Pancreas (tissue), 10 donors: Measurements from ENCODE around the gene PRDM11. TPM values are rescaled to one million over a fixed set of nuclear protein-coding genes. Genes with fewer than 3 reads are reported as not detected.
"Not testable (repeated sequence)": the region's sequence is repeated elsewhere in the genome, so short reads cannot be mapped to it uniquely, and the experiment has no call there.

Source experiments
- ATAC-seq, 4 donors: fragments of 200-7000 bp; cut with Tn5 transposase; one replicate each; pipeline versions ENCODE4 v1.8.0 to v1.9.1; 2020; ENCODE audit warnings: mild to moderate bottlenecking in 4 of 4, moderate library complexity in 4 of 4
- DNase-seq, 6 donors: peaks; one replicate each; pipeline ENCODE4 v3.0.0-alpha.2; 2020
- FAIRE-seq: peaks from 2 replicates; lab custom pipeline; 2012; peaks lifted over from hg19 to GRCh38; lab: Jason Lieb, UNC
- H3K27ac ChIP-seq, 4 donors: fragments of 200-600 bp; sonication (generic); 1 replicate in 3 of 4; 2 replicates in 1 of 4; pipeline versions ENCODE4 v1.5.0 to v1.8.0; 2020
- H3K27me3 ChIP-seq, 4 donors: fragments of 200-600 bp; one replicate each; pipeline ENCODE4 v1.8.0; 2021
- H3K36me3 ChIP-seq, 3 donors: fragments of 200-600 bp; sonication (generic) in 1 of 3; one replicate each; pipeline versions ENCODE4 v1.5.0 to v1.8.0; 2020 to 2021
- H3K4me1 ChIP-seq, 3 donors: fragments of 200-600 bp; one replicate each; pipeline ENCODE4 v1.8.0; 2021
- H3K4me3 ChIP-seq, 4 donors: fragments of 200-600 bp; sonication (generic) in 2 of 4; one replicate each; pipeline versions ENCODE4 v1.5.0 to v1.8.0; 2020 to 2021
- H3K9me3 ChIP-seq, 4 donors: fragments of 200-600 bp; one replicate each; pipeline ENCODE4 v1.8.0; 2021
- CTCF ChIP-seq, 4 donors: fragments of 200-600 bp; sonication (generic) in 3 of 4; IDR thresholded peaks; one replicate each; pipeline versions ENCODE4 v1.5.0 to v1.8.0; 2021; ENCODE audit warnings: antibody characterized with exemption in 4 of 4
- WGBS, 2 donors: extraction: QIAGEN DNeasy Blood & Tissue Kit; methylation state at CpG; one replicate each; pipeline ENCODE4 v1.1.7; 2013; 5-methylcytosine and 5-hydroxymethylcytosine counted together
- intact Hi-C, 3 donors: fragments of 100-400 bp; cut with DNase I; formaldehyde crosslinking; loops; one replicate each; pipeline versions ENCODE4 v1.11.1 to v1.14.2; 2022
- polyA plus RNA-seq, 2 donors: library from polyadenylated mRNA; stranded (reverse); fragments of 200-250 nt; gene quantifications; one replicate each; pipeline ENCODE4 v1.2.3, GENCODE V29; 2013
- total RNA-seq, 6 donors: library from RNA; stranded (reverse); fragmentation: NEBNext Ultra II Directional in 4 of 6; extraction: Animal tissue kit (Norgen Biotek cat#: 25700) in 4 of 6; gene quantifications; one replicate each; pipeline versions ENCODE4 v1.2.1 to v1.2.4, GENCODE V29; 2021 to 2023
- donor health status: healthy with polysubstance abuse.
- donor health status: DM: no; HTN: no; CAD: no; lungs with moderate emphysema.
- donor health status: DM: no; HTN: no; CAD: no.
- donor health status: control.
- donor health status: control.
- donor health status: Bipolar disorder and iron deficiency.
- donor health status: DM: yes; HTN: yes; CAD: no.
- donor health status: DM: no; HTN: no; CAD: no.
- donor health status: DM: no; HTN: no; CAD: no.
- donor health status: DM: yes; HTN: yes; CAD: no.

Gene PRDM11
- total and polyA plus RNA-seq, 8 donors, result 3.0 to 8.5 (median 6.4) TPM

DNA sequence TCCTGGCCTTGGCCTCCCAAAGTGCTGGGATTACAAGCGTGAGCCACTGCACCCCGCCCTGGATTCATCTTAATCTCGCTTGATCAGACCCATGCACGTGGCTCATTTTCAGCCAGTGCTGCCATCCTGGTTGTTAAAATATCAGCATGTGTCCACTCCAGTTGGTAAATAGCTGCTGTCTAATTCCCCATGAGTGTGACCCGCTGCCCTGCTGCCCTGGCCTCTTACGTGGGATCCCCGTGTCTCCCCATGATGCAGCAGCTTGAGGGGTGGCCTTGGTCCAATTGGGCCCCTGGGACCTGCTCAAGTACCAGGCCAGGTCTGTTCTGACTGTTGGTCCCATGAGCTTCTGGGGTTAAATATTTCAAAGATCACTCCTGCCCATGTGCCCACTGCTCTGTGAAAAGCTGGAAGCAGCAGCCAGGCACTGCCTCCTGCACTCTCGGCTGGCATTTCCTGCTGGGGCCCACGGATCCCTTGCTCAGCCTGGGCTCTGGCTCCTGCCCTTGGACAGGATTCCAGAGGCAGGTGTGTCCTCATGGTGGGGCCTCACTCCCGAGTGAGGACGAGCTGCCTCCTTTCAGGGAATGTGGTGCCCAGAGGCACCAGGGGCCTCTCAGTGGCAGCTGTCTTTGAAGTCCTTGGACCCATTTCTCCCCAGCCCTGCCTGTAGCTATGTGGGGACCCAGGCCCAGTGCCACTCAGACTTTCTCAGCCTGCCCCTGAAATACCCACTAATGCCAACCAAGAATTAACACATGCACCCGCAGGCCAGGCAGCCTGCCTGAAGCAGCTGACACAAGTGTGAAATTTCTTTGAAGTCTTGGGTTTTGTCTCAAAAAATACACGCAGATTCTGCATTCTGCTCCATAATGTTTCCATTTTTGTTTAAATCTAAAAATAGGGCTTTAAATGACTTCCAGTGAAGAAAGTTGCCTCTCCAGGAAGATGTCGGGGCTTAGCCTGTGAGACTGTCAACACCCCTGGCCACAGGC is 38.1 kb upstream of the PRDM11 start:
- no peak for TF ChIP-seq CTCF (IDR thresholded peaks at IDR 0.05)
- 70 to 72% methylated on average over 14 of the region's 14 CpGs for WGBS, 2 donors
- no peak overlapping the region for H3K27ac ChIP-seq
- ATAC-seq, result no peak
- no peaks in the 10 kb centered on the region for H3K9me3 ChIP-seq
- H3K4me1 ChIP-seq, result no peaks in the 10 kb centered on the region
- intact Hi-C loops, result loop anchor here (5.0 to 10.0 kb wide), 6 partner anchors 171 to 224 kb away; partner anchors contain the start of gene SYT13 (in 1 of the 3)
- DNase-seq, result no peak
- FAIRE-seq, result no peak
- no peaks in the 10 kb centered on the region for H3K36me3 ChIP-seq
- H3K27me3 ChIP-seq, result no peaks in the 10 kb centered on the region
- H3K4me3 ChIP-seq, result no peak overlapping the region

DNA sequence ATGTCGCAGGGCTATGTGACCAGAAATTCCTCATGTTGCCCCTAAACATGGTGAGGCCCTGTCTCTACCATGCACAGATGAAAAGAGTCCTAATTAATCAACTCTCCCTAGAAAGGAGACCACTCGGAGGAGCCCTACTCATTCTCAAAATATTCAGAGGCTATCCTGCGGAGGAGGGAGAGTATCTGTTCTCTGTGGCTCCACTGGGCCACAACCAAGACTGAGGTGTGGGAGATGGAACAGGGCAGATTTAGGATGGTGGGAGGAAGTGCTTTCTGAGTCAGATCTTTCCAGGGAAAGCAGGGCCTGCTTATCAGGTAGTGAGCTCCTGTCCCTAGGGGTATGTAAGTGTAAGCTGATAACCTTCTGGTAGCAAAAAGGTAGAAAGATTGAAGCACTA is 37.0 kb upstream of the PRDM11 start:
- H3K9me3 ChIP-seq, result no peaks in the 10 kb centered on the region
- peaks cover 0 to 1% (median 0%) of the 10 kb centered on the region in 4 donors for H3K27me3 ChIP-seq
- H3K36me3 ChIP-seq, result no peaks in the 10 kb centered on the region
- H3K4me1 ChIP-seq, result no peaks in the 10 kb centered on the region
- no peak for FAIRE-seq
- ATAC-seq, result no peak
- intact Hi-C loops, result loop anchor here (5.0 to 10.0 kb wide), 6 partner anchors 172 to 223 kb away; partner anchors contain the start of gene SYT13 (in 1 of the 3)
- H3K27ac ChIP-seq, result no peak overlapping the region
- no peak overlapping the region for H3K4me3 ChIP-seq
- no peak for TF ChIP-seq CTCF (IDR thresholded peaks at IDR 0.05)
- 55 to 83% methylated on average over 3 of the region's 3 CpGs for WGBS, 2 donors
- no peak for DNase-seq

DNA sequence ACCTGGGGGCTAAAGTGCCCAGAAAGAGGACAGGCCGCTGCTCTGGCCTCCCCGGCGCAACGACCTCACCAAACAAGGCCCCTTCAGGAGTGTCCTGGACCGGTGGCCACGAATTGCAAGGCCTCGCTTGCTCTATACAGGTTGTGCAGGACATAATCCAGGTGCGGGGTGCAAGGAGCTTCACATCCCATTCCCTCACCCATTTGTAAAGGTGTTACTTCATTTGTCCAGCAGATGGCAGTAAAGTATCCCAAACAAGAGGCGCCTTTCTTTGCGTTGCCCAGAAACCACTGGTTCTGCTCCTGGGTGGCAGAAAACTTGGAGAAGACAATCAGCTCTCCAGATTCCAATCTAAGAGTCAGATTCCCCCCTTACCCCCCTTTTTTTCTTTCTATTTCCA is 35.9 kb upstream of the PRDM11 start:
- TF ChIP-seq CTCF (IDR thresholded peaks at IDR 0.05), result peak; percentile 55 to 76 (median 70)
- ATAC-seq (peak; percentile 78 to 97 (median 90)), DNase-seq (peak in 1 of 6 donors; percentile 61), FAIRE-seq (no peak)
- 2 to 4% methylated on average over 10 of the region's 10 CpGs for WGBS, 2 donors
- no peak overlapping the region for H3K27ac ChIP-seq
- intact Hi-C loops, result loop anchor here in 1 of 3 donors (10.0 kb wide), 1 partner anchor 214 kb away; no protein-coding TSS in a partner anchor
- no peaks in the 10 kb centered on the region for H3K36me3 ChIP-seq
- H3K9me3 ChIP-seq, result no peaks in the 10 kb centered on the region
- H3K4me3 ChIP-seq, result no peak overlapping the region
- peaks cover 0 to 3% (median 0%) of the 10 kb centered on the region in 4 donors for H3K27me3 ChIP-seq
- H3K4me1 ChIP-seq, result no peaks in the 10 kb centered on the region

- H3K9me3 ChIP-seq, result no peaks in the 10 kb centered on the region
- DNase-seq, result no peak
- H3K4me1 ChIP-seq, result no peaks in the 10 kb centered on the region
- FAIRE-seq, result no peak
- H3K4me3 ChIP-seq, result no peak overlapping the region
- ATAC-seq, result no peak
- intact Hi-C loops, result loop anchor here in 1 of 3 donors (10.0 kb wide), 1 partner anchor 211 kb away; no protein-coding TSS in a partner anchor
- H3K27ac ChIP-seq, result no peak overlapping the region
- H3K27me3 ChIP-seq, result peaks cover 0 to 3% (median 0%) of the 10 kb centered on the region in 4 donors
- TF ChIP-seq CTCF (IDR thresholded peaks at IDR 0.05), result no peak
- H3K36me3 ChIP-seq, result no peaks in the 10 kb centered on the region
Measured at GRCh38 chr11:45113807-45114206, 32.6 kb upstream of the PRDM11 start.

DNA sequence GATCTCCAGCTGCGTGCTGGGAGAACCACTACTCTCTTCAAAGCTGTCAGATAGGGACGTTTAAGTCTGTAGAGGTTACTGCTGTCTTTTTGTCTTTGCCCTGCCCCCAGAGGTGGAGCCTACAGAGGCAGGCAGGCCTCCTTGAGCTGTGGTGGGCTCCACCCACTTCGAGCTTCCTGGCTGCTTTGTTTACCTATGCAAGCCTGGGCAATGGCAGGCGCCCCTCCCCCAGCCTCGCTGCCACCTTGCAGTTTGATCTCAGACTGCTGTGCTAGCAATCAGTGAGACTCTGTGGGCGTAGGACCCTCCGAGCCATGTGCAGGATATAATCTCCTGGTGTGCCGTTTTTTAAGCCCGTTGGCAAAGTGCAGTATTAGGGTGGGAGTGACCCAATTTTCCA is 18.6 kb upstream of the PRDM11 start:
- H3K27me3 ChIP-seq, ATAC-seq, intact Hi-C loops, H3K36me3 ChIP-seq, H3K4me1 ChIP-seq, DNase-seq, H3K4me3 ChIP-seq, H3K27ac ChIP-seq, FAIRE-seq, H3K9me3 ChIP-seq: not testable (repeated sequence)
- WGBS, 2 donors, result 58 to 59% methylated on average over 9 of the region's 9 CpGs
